ENCODE results near the gene C2orf68.

The C2orf68 gene

DNA sequence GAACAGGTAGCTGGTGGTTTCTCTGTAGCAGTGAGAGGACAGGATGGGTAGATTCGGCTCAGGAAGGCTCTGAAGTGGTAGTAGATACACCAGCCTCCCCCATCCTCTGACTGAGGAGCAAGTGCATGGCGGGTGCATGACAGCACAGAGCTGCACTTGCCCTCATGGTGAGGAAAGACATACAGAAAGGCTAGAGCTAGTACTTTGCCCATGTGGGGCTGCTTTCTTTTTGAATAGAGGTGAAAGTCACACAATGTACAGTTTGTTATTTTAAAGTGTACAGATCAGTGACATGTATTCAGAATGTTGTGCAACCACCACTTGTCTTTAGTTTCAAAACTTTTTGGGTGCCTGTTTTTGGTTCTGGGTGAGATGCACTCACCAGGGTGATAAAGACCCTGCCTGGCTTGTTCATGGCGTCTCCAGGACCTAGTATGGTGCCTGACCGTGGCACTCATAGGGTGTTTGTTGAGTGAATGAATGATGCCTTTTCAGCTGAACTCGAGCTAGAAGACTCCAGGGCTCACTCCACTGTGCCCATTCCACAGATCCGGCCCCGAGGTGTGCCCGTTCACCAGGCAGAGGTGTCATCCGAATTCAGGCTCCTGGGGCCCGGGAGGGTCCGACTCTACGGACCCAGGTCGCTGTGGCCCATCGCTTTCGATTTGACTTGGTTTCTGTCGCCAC lies 28.1 kb downstream of the C2orf68 start:
- TF ChIP-seq GABPA (IDR thresholded peaks at IDR 0.05; ENCODE audit: low read depth) (no peak), POLR2AphosphoS5 (IDR thresholded peaks at IDR 0.05; ENCODE audit: low read depth) (0 out of 2 replicates have a peak, but pooled peaks have one; percentile 2)
- H3K4me3 ChIP-seq (replicated peaks; ENCODE audit: insufficient read depth, low read length), result no peak overlapping the region
- H3K27ac ChIP-seq (replicated peaks), result peak overlapping the region; percentile 17
- no peak for DNase-seq (ENCODE audit: low read depth in 1 of 2, low spot score in 1 of 2)
- no peaks in the 10 kb centered on the region for H3K27me3 ChIP-seq (ENCODE audit: insufficient read depth, poor library complexity, severe bottlenecking)

DNA sequence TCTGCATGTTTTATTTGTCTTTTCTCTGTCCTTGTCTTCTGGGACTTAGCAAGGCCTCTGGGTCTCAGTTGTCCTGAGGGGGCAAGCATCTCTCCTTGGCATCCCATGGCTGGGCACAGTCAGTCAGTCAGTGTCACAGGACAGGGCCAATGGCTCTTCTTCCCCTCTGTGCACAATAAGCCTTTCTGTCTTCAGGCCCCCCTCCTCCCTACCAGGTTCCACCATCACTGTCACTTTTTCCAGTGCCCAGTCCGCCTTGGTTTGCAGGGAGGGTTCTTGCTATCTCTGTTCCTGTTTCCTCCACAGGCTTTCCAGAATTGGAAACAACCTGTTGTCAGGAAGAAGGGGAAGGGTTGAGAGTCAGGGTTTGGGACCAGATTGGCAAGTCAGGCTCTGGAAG lies 29.4 kb downstream of the C2orf68 start:
- TF ChIP-seq, protein P1, sequence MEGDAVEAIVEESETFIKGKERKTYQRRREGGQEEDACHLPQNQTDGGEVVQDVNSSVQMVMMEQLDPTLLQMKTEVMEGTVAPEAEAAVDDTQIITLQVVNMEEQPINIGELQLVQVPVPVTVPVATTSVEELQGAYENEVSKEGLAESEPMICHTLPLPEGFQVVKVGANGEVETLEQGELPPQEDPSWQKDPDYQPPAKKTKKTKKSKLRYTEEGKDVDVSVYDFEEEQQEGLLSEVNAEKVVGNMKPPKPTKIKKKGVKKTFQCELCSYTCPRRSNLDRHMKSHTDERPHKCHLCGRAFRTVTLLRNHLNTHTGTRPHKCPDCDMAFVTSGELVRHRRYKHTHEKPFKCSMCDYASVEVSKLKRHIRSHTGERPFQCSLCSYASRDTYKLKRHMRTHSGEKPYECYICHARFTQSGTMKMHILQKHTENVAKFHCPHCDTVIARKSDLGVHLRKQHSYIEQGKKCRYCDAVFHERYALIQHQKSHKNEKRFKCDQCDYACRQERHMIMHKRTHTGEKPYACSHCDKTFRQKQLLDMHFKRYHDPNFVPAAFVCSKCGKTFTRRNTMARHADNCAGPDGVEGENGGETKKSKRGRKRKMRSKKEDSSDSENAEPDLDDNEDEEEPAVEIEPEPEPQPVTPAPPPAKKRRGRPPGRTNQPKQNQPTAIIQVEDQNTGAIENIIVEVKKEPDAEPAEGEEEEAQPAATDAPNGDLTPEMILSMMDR (IDR thresholded peaks at IDR 0.05; ENCODE audit: insufficient read depth, low read length), result no peak
- TF ChIP-seq SPI1 (IDR thresholded peaks at IDR 0.05; ENCODE audit: borderline replicate concordance, low read depth) (no peak), GABPA (IDR thresholded peaks at IDR 0.05; ENCODE audit: low read depth) (no peak), POLR2AphosphoS5 (IDR thresholded peaks at IDR 0.05; ENCODE audit: low read depth) (0 out of 2 replicates have a peak, but pooled peaks have one; percentile 4)
- TF ChIP-seq, protein P2, sequence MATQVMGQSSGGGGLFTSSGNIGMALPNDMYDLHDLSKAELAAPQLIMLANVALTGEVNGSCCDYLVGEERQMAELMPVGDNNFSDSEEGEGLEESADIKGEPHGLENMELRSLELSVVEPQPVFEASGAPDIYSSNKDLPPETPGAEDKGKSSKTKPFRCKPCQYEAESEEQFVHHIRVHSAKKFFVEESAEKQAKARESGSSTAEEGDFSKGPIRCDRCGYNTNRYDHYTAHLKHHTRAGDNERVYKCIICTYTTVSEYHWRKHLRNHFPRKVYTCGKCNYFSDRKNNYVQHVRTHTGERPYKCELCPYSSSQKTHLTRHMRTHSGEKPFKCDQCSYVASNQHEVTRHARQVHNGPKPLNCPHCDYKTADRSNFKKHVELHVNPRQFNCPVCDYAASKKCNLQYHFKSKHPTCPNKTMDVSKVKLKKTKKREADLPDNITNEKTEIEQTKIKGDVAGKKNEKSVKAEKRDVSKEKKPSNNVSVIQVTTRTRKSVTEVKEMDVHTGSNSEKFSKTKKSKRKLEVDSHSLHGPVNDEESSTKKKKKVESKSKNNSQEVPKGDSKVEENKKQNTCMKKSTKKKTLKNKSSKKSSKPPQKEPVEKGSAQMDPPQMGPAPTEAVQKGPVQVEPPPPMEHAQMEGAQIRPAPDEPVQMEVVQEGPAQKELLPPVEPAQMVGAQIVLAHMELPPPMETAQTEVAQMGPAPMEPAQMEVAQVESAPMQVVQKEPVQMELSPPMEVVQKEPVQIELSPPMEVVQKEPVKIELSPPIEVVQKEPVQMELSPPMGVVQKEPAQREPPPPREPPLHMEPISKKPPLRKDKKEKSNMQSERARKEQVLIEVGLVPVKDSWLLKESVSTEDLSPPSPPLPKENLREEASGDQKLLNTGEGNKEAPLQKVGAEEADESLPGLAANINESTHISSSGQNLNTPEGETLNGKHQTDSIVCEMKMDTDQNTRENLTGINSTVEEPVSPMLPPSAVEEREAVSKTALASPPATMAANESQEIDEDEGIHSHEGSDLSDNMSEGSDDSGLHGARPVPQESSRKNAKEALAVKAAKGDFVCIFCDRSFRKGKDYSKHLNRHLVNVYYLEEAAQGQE (IDR thresholded peaks at IDR 0.05; ENCODE audit: insufficient replicate concordance, low read depth), result no peak
- H3K27me3 ChIP-seq (ENCODE audit: insufficient read depth, poor library complexity, severe bottlenecking), result no peaks in the 10 kb centered on the region
- H3K4me3 ChIP-seq (replicated peaks; ENCODE audit: insufficient read depth, low read length), result no peak overlapping the region
- peak overlapping the region; percentile 19 for H3K27ac ChIP-seq (replicated peaks)
- no peak for DNase-seq (ENCODE audit: low read depth in 1 of 2, low spot score in 1 of 2)

DNA sequence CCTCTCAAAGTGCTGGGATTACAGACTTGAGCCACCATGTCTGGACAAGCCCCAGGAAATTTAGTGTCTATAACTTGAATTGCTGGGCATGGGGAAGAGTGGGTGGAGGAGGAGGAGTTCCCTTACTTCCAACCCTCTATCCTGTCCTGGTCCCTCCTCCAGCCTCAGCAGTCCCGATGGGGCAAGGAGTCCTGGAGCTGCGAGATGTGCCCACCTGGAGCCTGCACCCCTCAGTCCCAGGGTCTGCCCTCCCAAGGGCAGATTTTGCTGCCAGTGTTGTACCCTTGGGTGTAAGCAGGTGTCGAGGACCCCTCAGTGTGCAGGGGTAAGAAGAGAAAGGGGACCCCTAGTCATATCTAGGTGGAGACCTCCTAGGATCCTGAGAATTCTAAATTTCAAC lies 31.7 kb downstream of the C2orf68 start:
- no peak for DNase-seq (ENCODE audit: low read depth in 1 of 2, low spot score in 1 of 2)
- Histone ChIP-seq H3K27ac (replicated peaks) (peak overlapping the region; percentile 99), H3K4me3 (replicated peaks; ENCODE audit: insufficient read depth, low read length) (peak overlapping the region; percentile 70; the same call in 1 of the 2 replicates), H3K27me3 (ENCODE audit: insufficient read depth, poor library complexity, severe bottlenecking) (no peaks in the 10 kb centered on the region)
- TF ChIP-seq POLR2AphosphoS5 (IDR thresholded peaks at IDR 0.05; ENCODE audit: low read depth) (no peak), SPI1 (IDR thresholded peaks at IDR 0.05; ENCODE audit: borderline replicate concordance, low read depth) (no peak), GABPA (IDR thresholded peaks at IDR 0.05; ENCODE audit: low read depth) (no peak)
- TF ChIP-seq, protein P2 (IDR thresholded peaks at IDR 0.05; ENCODE audit: insufficient replicate concordance, low read depth), result no peak
- TF ChIP-seq, protein P1 (IDR thresholded peaks at IDR 0.05; ENCODE audit: insufficient read depth, low read length), result no peak

DNA sequence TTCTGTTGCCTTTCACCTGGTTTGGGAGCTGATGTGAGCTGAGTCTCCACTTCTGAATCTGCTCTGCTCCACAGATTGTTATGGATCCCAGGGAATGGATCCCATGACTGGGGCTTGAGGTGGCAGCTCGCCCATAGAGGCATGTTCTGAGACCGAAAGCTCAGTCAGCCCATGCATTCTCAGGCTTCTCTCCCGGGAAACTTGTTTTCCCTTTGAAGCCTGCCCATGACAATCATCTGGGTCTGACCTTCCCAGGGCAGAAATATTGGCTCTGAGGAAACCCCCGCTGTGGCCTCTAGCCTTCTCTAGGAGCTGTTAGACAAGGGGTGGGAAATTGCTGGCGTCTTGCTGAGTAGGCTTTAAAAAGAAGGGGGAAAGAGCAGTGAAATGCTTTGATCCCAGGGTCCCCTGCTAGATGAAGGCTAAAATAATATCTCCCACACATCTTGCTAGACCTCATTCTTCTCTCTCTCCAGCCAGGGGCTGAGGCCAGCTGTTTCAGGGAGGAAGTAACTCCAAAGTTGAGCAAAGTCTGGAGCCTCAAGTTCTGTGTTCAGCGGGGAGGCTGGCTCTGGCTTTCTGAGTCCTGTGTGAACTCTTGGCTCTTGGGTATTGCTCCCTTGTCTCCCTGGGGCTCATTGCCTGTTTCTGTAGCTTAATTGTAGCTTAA lies 32.5 kb downstream of the C2orf68 start:
- H3K27me3 ChIP-seq (ENCODE audit: insufficient read depth, poor library complexity, severe bottlenecking), result no peaks in the 10 kb centered on the region
- peak overlapping the region; percentile 99 for H3K27ac ChIP-seq (replicated peaks)
- peak in 1 of 2 experiments; percentile 90 for DNase-seq (ENCODE audit: low read depth in 1 of 2, low spot score in 1 of 2)
- TF ChIP-seq POLR2AphosphoS5 (IDR thresholded peaks at IDR 0.05; ENCODE audit: low read depth), result peak; percentile 65; the same call in 1 of the 2 replicates
- no peak for TF ChIP-seq GABPA (IDR thresholded peaks at IDR 0.05; ENCODE audit: low read depth)
- TF ChIP-seq SPI1 (IDR thresholded peaks at IDR 0.05; ENCODE audit: borderline replicate concordance, low read depth), result peak; percentile 93
- peak overlapping the region; percentile 70 for H3K4me3 ChIP-seq (replicated peaks; ENCODE audit: insufficient read depth, low read length)

All from HL-60 (cell line).